Measurements from ENCODE around the gene PKP4. TPM values are rescaled to one million over a fixed set of nuclear protein-coding genes. Genes with fewer than 3 reads are reported as not detected.

Gene PKP4
- total RNA-seq, 2 experiments from 2014 or later = 33.7 to 38.7 TPM

GRCh38 chr2:158633261-158633660 is 176.5 kb downstream of the PKP4 start:
- Mint-ChIP-seq H3K9me3 (no peaks in the 10 kb centered on the region), H3K27me3 (no peaks in the 10 kb centered on the region), H3K4me1 (ENCODE audit: low read depth) (no peaks in the 10 kb centered on the region), H3K36me3 (ENCODE audit: low read depth) (peaks cover 22% of the 10 kb centered on the region), H3K4me3 (no peak overlapping the region), H3K27ac (no peak overlapping the region)
- DNase-seq (no peak), ATAC-seq (no peak)
- intact Hi-C loops (cut with micrococcal nuclease) = no loop called here
- POLR2A ChIA-PET = no interaction called here
- CTCF ChIA-PET = no interaction called here
- no peak for TF ChIP-seq CTCF (IDR thresholded peaks at IDR 0.05)

DNA sequence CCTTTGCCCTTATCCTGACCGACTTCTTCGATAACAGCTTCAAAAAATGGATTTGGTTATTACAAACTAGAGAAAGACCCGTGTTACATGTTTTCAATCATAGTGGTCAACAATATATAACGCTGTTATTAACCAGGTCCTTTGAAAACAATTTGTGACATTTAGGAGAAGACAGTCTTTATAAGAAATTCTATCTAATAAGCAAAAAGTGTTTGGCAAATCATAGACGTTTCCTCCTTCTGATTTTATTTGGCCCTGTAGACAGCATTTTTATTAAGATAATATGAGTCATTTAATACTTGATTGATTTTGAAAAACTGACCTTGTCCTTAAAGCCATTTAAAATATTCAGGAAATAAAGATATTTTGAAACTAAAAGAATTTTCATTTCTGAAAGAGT is 177.9 kb downstream of the PKP4 start:
- TF ChIP-seq CTCF (IDR thresholded peaks at IDR 0.05) = no peak
- intact Hi-C loops (cut with micrococcal nuclease) = no loop called here
- Mint-ChIP-seq H3K36me3 (ENCODE audit: low read depth) (peaks cover 27% of the 10 kb centered on the region), H3K27me3 (no peaks in the 10 kb centered on the region), H3K4me3 (no peak overlapping the region), H3K27ac (no peak overlapping the region), H3K9me3 (no peaks in the 10 kb centered on the region), H3K4me1 (ENCODE audit: low read depth) (no peaks in the 10 kb centered on the region)
- POLR2A ChIA-PET = no interaction called here
- CTCF ChIA-PET = interaction anchor here (1.2 kb wide), 1 partner anchor 13 kb away, joined by 3 read pairs; no protein-coding TSS in a partner anchor
- ATAC-seq = no peak
- no peak for DNase-seq

- no peaks in the 10 kb centered on the region for H3K27me3 Mint-ChIP-seq
- H3K9me3 Mint-ChIP-seq = no peaks in the 10 kb centered on the region
- intact Hi-C loops (cut with micrococcal nuclease) = no loop called here
- CTCF ChIA-PET = no interaction called here
- ATAC-seq (no peak), DNase-seq (no peak)
- peaks cover 27% of the 10 kb centered on the region for H3K36me3 Mint-ChIP-seq (ENCODE audit: low read depth)
- no peak overlapping the region for H3K4me3 Mint-ChIP-seq
- no peak for TF ChIP-seq CTCF (IDR thresholded peaks at IDR 0.05)
- no peaks in the 10 kb centered on the region for H3K4me1 Mint-ChIP-seq (ENCODE audit: low read depth)
- H3K27ac Mint-ChIP-seq = no peak overlapping the region
- POLR2A ChIA-PET = no interaction called here
Observed at GRCh38 chr2:158635961-158636601, 179.3 kb downstream of the PKP4 start.

DNA sequence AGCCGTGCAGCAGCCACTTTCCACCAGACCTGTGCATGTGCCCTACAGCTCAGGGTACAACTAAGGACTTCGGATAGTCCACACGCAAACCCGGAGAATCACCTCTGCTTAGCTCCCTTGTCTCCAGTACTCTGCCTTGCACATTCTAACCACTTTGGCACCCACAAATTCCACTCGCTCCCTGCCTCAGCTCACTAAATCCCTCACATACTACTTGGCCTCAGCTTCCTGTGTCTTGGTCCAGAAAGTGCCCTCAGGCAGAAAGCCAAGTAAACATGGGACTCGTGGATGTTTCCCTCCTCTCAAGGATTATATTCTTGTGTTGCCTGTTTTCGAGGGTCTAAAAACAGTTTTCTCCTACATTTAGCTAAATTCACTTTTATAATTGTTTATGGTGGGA is 180.6 kb downstream of the PKP4 start:
- no peak overlapping the region for H3K4me3 Mint-ChIP-seq
- POLR2A ChIA-PET = interaction anchor here (1.0 kb wide), 1 partner anchor 14 kb away, joined by 3 read pairs; no protein-coding TSS in a partner anchor
- peaks cover 23% of the 10 kb centered on the region for H3K36me3 Mint-ChIP-seq (ENCODE audit: low read depth)
- no peak for ATAC-seq
- H3K4me1 Mint-ChIP-seq (ENCODE audit: low read depth) = no peaks in the 10 kb centered on the region
- no peak overlapping the region for H3K27ac Mint-ChIP-seq
- no peak for DNase-seq
- CTCF ChIA-PET = interaction anchor here (0.6 kb wide), 1 partner anchor 314 kb away, joined by 3 read pairs; no protein-coding TSS in a partner anchor
- H3K27me3 Mint-ChIP-seq = no peaks in the 10 kb centered on the region
- intact Hi-C loops (cut with micrococcal nuclease) = no loop called here
- no peaks in the 10 kb centered on the region for H3K9me3 Mint-ChIP-seq
- TF ChIP-seq CTCF (IDR thresholded peaks at IDR 0.05) = no peak

GRCh38 chr2:158644139-158644538 is 187.4 kb downstream of the PKP4 start:
- POLR2A ChIA-PET = no interaction called here
- Mint-ChIP-seq H3K9me3 (no peaks in the 10 kb centered on the region), H3K27ac (no peak overlapping the region), H3K4me3 (no peak overlapping the region), H3K36me3 (ENCODE audit: low read depth) (peaks cover 7% of the 10 kb centered on the region), H3K4me1 (ENCODE audit: low read depth) (no peaks in the 10 kb centered on the region), H3K27me3 (no peaks in the 10 kb centered on the region)
- DNase-seq (no peak), ATAC-seq (no peak)
- intact Hi-C loops (cut with micrococcal nuclease) = no loop called here
- no peak for TF ChIP-seq CTCF (IDR thresholded peaks at IDR 0.05)
- CTCF ChIA-PET = interaction anchor here (1.2 kb wide), 1 partner anchor 464 kb away, joined by 3 read pairs; no protein-coding TSS in a partner anchor

Measured in activated CD8-positive, alpha-beta T cell treated with anti-CD3 and anti-CD28 coated beads for 36 hours (primary cell).